GM18951 (cell line): ENCODE results near the gene DNAJC2.

Experiments
- POLR2A ChIP-seq: IDR thresholded peaks from 4 replicates; pipeline ENCODE4 v1.6.1; 2011; ENCODE audit warnings: mild to moderate bottlenecking; ENCODE audit not compliant: insufficient read length, insufficient read depth; ENCODE audit errors: extremely low read depth
- in situ Hi-C: fragments of 300-500 bp; cut with MboI; formaldehyde crosslinking; loops from one replicate; pipeline ENCODE4 v1.12.0; 2022; ENCODE audit warnings: low sequenced_read_pairs, mixed read lengths, inconsistent platforms; ENCODE audit not compliant: unreplicated experiment

DNAJC2 gene

DNA sequence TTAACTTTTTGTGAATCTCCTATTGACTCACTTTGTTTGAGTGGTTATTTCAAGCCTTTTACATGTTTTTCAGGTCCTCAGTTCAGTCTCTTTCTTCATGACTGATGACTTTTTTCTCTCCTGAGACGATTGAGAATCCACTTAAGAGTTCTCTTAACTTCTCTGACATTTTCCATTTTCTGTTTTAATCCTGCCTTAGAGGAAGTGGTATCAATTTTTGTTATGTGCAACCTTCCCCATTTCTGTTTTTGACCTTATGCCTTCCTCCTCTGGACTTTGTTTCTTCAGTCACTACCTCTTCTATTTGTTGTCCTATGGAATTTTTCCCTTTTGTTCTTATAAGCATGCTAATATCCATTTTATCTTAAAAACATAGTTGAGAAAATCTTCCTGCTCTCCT, 5.2 kb upstream of the DNAJC2 start:
- TF ChIP-seq POLR2A: no peak
- in situ Hi-C loops: no loop called here

DNA sequence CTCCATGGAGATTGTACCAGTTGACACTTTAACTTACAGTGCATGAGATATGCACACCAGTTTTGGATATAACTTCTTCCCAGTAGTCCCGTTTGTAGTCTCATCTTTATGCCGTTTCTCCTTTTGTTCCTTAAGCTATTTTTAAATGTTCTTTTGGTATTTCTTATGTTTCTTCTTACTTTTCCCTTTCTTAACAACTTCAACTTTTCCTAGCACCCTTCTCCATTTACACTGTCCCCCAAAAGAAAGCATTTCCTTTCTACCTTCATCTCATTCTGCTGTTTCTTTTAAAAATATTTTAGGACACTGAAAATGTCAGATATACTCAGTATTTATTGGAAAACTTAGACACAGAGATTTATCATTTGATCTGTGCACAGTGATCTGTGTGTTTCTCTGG, 4.4 kb upstream of the DNAJC2 start:
- no peak for TF ChIP-seq POLR2A
- in situ Hi-C loops: no loop called here

DNA sequence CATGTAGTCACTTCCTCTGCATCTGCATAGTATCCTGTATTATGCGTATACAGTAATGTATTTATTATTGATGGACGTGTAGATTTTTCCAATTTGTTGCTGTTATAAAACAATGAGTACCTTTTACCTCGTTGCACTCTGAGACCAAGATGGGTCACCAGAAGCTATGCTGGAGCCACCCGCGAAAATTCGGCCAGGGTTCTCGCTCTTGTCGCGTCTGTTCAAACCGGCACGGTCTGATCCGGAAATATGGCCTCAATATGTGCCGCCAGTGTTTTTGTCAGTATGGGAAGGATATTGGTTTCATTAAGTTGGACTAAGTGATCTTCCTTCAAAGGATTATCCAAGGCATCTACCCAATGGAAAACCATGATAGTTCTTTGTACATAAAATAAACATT, 3.9 kb upstream of the DNAJC2 start:
- TF ChIP-seq POLR2A: no peak
- in situ Hi-C loops: no loop called here

DNA sequence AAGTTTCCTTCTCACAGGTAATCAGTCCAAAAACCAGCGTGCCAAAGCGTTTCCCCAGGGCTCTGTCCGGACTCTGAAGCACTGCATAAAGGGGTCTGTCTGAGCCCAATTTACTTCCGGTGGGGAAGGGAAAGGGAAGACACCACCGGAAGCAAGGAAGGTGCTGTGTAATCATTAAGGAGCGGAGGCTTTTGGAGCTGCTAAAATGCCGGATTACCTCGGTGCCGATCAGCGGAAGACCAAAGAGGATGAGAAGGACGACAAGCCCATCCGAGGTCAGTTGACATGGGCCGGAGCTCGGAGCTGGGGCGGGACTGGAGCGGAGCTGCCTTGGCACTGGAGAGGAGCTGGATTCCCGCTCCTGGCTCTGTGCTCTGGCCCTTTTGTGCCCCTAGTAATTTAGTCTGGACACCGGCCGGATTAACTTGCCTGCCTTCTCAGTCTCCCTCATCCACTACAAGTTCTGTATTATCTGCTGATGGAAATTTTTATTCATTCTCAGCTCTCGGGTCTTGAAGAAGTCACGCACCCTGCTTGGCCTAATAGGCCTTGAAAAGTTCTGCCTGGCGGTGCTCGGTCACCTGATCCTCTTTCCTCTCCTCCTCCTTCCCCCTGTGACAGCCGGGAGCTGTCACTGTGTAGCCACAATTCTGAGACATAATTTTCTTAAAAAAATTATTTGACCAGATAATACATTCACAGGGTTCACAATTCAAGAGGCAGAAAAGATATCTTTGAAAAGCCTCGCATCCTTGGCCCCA, 3.1 kb upstream of the DNAJC2 start, which contains the start of gene PSMC2:
Gene PSMC2, plus strand, starts transcription at position 137 of the 761 bp plus-strand sequence. Its CDS starts 69 bp downstream, at position 206.
- in situ Hi-C loops: no loop called here
- peak; percentile 67 for TF ChIP-seq POLR2A

DNA sequence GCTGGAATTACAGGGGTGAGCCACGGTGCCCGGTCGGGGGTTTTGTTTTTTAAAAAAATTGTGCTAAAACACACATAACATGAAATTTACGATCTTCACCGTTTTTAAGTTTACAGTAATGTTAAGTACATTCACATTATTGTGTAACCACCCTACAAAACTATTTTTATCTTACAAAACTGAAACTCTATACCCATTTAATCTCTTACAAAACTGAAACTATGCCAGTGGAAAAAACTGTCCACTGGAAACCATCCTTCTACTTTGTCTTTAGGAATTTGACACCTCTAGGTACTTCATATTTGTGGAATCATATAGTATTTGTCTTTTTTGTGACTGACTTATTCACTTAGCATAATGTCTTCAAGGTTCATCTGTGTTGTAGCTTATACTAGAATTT, 1.8 kb upstream of the DNAJC2 start:
- TF ChIP-seq POLR2A: no peak
- in situ Hi-C loops: no loop called here

DNA sequence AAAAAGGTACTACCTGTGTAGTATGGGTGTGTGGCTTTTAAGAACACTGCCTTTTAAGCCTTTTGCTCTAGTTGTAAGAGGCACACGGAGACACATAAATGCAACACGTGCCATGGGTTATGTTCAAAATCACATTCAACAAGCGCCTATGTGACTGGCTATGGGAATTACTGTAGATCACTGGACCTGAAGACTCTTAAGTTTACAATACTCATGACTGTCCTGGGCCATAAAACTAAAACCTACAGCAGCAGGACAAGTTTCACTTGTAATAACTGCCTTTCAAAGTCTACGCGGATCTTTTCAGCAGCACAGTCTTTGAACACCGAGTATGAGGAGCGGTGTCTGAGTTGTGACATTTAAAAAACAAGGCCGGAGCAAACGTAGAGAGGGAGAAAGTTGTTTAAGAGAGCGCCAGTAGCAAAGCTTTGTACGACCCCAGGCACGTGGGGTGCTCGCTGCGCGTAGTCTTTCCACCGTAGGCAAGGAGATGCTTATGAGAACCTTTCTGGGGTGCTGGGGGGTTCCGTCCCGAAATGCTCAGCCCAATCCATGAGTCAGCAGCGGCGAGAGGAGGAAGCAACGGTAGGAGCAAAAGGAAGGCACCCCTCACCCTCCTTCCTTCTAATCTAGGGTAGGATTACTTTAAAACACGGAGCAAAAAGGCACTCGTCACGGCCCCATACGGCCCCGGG, 662 bp downstream of the DNAJC2 start:
- in situ Hi-C loops: no loop called here
- no peak for TF ChIP-seq POLR2A

DNA sequence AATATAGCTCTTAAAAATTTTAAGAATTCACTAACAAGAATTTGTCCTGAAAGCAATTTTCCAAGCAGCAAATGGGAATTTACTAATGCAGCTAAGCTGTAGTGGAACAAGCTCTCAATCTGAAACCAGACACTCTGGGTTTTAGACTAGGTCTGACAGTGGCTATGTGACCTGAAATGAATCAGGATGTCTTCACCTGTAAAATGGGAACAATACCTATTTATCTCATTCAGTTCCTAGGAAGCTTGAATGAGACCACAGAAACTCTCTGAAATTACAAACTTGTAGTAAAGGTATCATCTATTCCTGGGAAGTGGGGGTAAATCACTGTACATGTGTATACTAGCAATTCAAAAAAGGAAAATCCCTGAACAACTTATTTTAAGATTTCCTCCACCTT, 1.2 kb downstream of the DNAJC2 start:
- TF ChIP-seq POLR2A: no peak
- in situ Hi-C loops: no loop called here

DNA sequence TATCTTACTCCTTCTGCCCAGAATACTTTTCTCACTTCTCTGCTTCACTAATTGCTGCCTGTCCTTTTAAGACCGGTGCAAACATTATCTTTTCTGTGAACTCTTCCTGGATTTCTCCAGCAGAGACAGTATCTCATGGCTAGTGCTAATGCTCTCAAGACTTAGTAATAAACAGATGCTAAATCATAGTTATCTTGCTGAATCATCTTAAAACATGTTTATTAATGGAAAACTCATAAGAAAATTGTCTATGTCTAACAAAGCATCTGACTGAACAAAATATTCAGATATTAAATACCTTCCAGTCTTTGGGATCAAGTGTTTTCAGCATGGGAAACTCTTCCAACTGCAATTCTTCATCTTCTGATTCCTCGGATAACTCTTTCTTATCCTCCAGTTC, 3.1 kb downstream of the DNAJC2 start:
- in situ Hi-C loops: no loop called here
- no peak for TF ChIP-seq POLR2A

DNA sequence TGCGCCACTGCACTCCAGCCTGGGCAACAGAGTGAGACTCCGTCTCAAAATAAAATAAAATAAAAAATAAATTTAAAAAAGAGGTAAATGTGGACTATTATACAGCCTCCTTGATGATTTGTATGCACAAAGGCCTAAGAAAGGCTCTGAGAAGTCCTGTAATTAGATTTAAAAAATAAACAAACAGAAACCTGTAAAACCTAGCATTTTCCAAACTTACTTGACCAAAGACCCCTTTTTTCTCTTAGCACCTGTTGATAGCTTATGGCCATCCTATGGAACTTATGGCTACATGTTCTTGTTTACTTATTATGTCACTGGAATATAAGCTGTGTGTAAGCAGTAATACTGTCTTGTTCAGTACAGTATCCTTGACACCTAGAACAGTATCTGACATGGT, 5.7 kb downstream of the DNAJC2 start:
- TF ChIP-seq POLR2A: no peak
- in situ Hi-C loops: no loop called here

DNA sequence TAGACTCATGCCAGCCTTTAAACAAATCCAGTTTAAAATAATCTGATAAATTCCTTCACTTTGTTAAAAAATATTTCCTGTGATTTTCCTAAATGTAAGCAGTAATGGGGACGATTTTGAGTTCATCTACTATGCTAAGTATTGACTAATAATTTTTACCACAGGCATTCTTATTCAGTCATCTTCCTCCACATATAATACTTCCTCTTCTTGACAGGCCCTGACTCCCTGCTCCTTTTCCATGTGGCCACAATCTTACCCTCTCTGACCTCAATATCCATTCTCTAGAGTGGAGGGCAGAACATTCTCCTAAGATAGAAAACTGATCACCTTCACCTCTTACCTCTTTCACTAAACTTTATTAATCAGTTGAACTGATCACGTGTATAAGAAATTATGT, 7.8 kb downstream of the DNAJC2 start:
- in situ Hi-C loops: no loop called here
- no peak for TF ChIP-seq POLR2A

DNA sequence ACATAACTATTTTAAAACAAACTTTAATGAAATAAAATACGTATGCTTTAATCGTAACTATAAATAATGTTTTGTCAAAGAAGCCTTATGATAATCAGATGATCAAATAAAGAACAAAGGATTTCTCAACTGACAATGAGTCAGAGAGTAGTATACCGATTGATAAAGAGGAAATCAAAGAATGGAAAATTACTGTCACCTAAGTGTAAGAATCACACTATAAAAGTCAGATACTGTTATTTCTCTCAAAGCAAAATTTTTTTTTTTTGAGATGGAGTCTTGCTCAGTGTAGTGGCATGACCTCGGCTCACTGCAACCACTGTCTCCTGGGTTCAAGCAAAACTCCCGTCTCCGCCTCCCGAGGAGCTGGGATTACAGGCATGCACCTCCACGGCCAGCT, 18.8 kb downstream of the DNAJC2 start:
- in situ Hi-C loops: no loop called here
- no peak for TF ChIP-seq POLR2A

DNA sequence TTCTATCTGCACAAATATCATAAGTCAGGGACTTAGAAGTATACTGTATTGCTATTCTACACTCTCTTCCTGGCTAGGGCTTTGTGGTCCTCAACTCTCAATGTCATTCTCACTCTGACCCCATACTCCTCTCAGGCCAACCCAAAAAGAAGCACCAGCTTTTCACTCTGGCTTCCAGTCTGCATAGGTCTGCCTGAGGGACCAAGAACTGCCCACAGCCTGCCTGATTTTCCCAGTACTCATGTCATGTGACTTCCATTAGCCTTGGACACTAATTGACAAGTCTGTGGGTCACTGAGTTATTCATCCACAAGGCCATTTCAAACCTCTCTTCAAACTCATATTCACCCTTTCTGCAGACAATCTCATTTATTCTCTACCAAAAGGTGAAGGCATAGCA, 27.6 kb downstream of the DNAJC2 start:
- in situ Hi-C loops: no loop called here
- TF ChIP-seq POLR2A: no peak

DNA sequence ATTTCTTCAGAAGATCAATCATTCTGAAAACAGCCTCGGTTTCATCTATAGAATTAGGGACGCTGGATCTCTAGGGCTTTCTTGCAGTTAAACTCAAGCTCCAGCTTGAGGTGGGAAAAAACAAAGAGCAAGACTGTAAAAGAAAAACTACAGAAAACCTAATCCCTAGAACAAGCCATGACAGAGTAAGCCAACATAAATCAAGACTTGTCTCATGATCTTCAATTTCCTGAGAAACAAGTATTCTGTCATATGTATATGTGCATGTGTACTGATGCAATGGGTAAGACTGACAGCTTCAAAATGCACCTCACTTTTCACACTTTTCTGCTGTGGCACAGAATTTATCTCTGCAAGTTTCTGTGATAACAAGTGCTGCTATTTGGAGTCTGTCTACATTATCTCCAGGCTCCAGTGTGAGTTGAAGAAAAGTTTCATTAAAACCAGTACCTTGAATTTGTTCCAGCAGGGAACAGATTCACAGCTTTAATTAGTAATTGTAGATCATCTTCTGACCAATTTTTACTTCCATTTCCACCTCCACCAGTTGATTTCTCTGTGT, 28.1 kb downstream of the DNAJC2 start:
- TF ChIP-seq POLR2A: no peak
- in situ Hi-C loops: no loop called here

DNA sequence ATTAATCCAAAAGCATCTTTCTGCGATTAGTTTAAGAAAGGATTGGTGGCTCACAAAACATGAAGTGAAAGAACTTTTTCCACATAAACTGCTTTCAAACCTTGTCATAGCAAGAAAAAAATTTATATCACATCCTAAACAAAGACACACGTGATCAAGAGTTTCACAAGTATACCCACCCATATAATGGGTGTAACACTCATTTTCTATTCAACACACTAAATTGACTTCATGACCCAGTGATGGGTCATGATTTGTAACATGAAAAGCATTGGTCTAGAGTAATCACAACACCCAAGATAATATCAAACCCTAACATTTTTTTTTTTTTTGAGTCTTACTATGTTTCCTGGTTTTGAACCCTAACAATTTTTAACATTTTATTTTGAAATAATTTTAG, 29.7 kb downstream of the DNAJC2 start:
- in situ Hi-C loops: no loop called here
- peak; percentile 1 for TF ChIP-seq POLR2A

DNA sequence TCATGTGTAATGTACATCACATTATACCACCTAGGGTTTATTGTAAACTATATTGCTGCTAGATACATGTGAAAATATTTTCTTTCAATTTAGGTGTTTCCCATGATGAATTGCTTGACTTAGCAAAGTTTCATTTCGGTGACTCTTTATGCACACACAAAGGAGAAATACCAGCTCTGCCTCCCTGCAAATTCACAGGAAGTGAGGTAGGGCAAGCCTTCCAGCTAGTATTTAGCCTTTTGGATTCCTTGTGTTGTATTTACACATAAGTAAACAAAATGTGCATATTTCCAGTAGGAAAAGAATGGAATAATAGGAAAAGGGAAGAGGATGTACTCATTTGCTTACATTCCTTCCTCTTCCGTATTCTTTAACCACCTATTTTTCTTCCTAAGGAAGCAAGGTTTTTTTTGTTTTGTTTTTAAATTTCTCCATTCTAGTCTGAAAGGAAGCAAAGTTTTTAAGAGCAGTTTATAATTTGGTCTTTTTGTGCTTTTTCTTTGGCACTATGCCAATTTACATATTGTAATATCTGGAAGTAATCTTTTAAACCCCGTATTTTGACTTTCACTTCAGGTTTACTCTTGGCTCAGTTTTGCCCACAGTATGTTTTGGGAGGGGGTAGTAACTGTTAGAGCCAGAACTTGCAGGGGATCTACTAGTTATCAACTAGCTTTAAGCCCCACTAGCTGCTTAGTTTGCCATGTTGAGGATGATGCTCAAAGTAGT, 36.9 kb downstream of the DNAJC2 start:
- no peak for TF ChIP-seq POLR2A
- in situ Hi-C loops: no loop called here
